ENCODE data around the gene ISCA1. TPM values are rescaled to one million over a fixed set of nuclear protein-coding genes. Genes with fewer than 3 reads are reported as not detected.

ISCA1 gene
- polyA plus RNA-seq, 1 experiment, result 15.6 TPM

DNA sequence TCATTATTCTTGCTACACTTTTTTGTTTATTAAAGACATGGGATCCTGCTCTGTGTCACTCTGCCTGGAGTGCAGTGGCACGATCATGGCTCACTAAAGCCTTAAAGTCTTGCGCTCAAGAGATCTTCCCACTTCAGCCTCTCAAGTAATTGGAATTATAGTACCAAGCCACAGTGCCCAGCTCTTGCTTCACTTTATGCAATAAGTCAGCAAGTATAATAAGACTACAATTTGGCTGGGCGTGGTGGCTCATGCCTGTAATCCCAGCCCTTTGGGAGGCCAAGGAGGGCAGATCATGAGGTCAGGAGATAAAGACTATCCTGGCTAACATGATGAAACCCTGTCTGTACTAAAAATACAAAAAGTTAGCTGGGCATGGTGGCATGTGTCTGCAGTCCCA lies 28.8 kb downstream of the ISCA1 start:
- H3K36me3 ChIP-seq (ENCODE audit: control insufficient read depth, insufficient read depth, low read length), result no peaks in the 10 kb centered on the region
- POLR2A ChIA-PET, result no interaction called here
- no peak overlapping the region for H3K4me3 ChIP-seq (ENCODE audit: low read depth, low read length)
- TF ChIP-seq, protein P1, sequence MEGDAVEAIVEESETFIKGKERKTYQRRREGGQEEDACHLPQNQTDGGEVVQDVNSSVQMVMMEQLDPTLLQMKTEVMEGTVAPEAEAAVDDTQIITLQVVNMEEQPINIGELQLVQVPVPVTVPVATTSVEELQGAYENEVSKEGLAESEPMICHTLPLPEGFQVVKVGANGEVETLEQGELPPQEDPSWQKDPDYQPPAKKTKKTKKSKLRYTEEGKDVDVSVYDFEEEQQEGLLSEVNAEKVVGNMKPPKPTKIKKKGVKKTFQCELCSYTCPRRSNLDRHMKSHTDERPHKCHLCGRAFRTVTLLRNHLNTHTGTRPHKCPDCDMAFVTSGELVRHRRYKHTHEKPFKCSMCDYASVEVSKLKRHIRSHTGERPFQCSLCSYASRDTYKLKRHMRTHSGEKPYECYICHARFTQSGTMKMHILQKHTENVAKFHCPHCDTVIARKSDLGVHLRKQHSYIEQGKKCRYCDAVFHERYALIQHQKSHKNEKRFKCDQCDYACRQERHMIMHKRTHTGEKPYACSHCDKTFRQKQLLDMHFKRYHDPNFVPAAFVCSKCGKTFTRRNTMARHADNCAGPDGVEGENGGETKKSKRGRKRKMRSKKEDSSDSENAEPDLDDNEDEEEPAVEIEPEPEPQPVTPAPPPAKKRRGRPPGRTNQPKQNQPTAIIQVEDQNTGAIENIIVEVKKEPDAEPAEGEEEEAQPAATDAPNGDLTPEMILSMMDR (IDR thresholded peaks at IDR 0.05; ENCODE audit: insufficient read depth, low read depth, low read length), result no peak
- CTCF ChIA-PET, result no interaction called here
- no peak for DNase-seq (ENCODE audit: low read depth)
- H3K27me3 ChIP-seq (ENCODE audit: control insufficient read depth, insufficient read depth, low read length), result no peaks in the 10 kb centered on the region

DNA sequence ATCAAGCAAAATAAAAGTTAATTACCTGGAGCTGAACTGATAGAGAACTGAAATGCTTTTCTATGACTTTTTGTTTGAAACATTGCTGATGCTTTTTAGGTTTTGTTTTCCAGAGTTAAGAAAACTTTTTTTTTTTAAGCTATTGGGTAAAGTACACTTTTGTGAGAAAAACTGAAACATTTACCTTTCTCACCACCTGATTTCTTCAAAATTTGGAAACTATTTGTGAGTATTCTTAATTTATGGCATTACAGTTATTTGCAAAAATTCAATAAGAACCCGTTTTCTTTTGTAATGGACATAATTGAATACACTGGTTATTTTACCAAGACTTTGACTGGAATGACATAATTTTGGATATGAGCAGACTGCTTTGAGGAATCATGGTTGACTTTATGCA lies 29.5 kb downstream of the ISCA1 start:
- Histone ChIP-seq H3K27me3 (ENCODE audit: control insufficient read depth, insufficient read depth, low read length) (no peaks in the 10 kb centered on the region), H3K4me3 (ENCODE audit: low read depth, low read length) (no peak overlapping the region), H3K36me3 (ENCODE audit: control insufficient read depth, insufficient read depth, low read length) (no peaks in the 10 kb centered on the region)
- POLR2A ChIA-PET, result no interaction called here
- CTCF ChIA-PET, result interaction anchor here (0.7 kb wide), 1 partner anchor 14 kb away, joined by 3 read pairs; no protein-coding TSS in a partner anchor
- DNase-seq (ENCODE audit: low read depth), result no peak
- TF ChIP-seq, protein P1 (IDR thresholded peaks at IDR 0.05; ENCODE audit: insufficient read depth, low read depth, low read length), result no peak

DNA sequence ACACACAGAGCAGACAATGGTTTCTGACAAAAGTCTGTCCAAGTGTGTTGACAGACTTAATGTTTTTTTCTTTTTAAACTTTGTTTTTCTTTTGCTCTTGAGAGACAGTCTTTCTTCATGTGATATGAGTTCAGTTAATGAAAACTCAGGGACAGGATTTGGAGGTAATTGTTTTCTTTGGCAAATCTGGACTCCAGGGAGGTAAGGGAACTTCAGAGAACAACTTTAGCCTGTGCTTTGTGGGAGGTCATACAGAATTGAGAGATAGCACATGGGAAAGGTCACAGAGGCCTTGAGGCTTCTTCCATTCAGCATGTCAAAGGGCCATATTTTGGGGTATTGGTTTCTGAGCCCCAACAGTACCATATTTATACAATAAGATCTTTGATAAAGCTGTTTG lies 32.2 kb downstream of the ISCA1 start:
- ChIA-PET CTCF (interaction anchor here (1.3 kb wide), 1 partner anchor 12 kb away, joined by 3 read pairs; no protein-coding TSS in a partner anchor), POLR2A (no interaction called here)

DNA sequence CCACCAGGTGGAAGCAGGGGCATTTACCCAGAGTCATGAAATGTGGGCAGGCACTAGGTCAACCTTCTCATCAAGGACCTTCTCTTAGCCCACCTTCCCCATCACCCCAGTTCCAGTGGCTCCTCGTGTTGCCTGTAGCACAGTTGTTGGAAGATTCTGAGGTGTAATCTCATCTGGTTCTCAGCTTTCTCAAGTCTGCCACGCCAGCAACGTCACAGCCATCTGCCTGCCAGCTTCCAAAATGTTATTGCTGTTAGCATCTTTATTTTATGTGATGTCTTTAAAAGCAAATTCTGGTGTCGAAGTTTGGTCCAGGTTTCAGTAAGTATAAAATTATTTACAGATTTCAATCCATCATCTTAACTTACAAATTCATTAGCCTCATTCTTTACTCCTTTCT lies 33.6 kb downstream of the ISCA1 start:
- H3K36me3 ChIP-seq (ENCODE audit: control insufficient read depth, insufficient read depth, low read length), result no peaks in the 10 kb centered on the region
- POLR2A ChIA-PET, result no interaction called here
- H3K27me3 ChIP-seq (ENCODE audit: control insufficient read depth, insufficient read depth, low read length), result no peaks in the 10 kb centered on the region
- CTCF ChIA-PET, result interaction anchor here (1.0 kb wide), 1 partner anchor 11 kb away, joined by 3 read pairs; the partner anchor contains the start of gene C9orf153
- DNase-seq (ENCODE audit: low read depth), result no peak
- no peak overlapping the region for H3K4me3 ChIP-seq (ENCODE audit: low read depth, low read length)
- TF ChIP-seq, protein P1 (IDR thresholded peaks at IDR 0.05; ENCODE audit: insufficient read depth, low read depth, low read length), result no peak

More for the DNA sequence above, 32.2 kb downstream of the ISCA1 start:
- no peaks in the 10 kb centered on the region for H3K27me3 ChIP-seq (ENCODE audit: control insufficient read depth, insufficient read depth, low read length)
- DNase-seq (ENCODE audit: low read depth), result no peak
- H3K36me3 ChIP-seq (ENCODE audit: control insufficient read depth, insufficient read depth, low read length), result no peaks in the 10 kb centered on the region
- TF ChIP-seq, protein P1 (IDR thresholded peaks at IDR 0.05; ENCODE audit: insufficient read depth, low read depth, low read length), result no peak
- H3K4me3 ChIP-seq (ENCODE audit: low read depth, low read length), result no peak overlapping the region

DNA sequence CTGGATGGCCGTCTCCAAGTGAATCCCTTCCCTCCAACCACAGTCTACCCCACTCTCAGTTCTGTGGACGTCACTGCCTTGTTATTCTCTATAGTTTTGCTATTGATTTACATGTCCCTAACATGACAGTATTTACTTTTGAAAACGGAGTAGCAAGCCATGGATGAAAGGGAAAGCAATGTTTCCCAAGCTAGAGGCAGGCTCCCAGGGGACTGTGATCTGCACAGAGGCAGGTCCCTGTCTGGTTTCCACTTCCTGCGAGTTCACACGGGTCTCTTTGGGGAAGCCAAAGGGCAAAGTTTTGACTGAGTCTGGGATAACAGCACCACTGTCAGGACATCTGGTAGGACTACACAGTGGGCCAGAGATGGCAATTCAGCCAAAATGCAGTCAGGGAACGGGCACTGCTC lies 35.6 kb downstream of the ISCA1 start:
- DNase-seq (ENCODE audit: low read depth), result no peak
- POLR2A ChIA-PET, result no interaction called here
- CTCF ChIA-PET, result no interaction called here

More for the DNA sequence above, 35.6 kb downstream of the ISCA1 start:
- Histone ChIP-seq H3K27me3 (ENCODE audit: control insufficient read depth, insufficient read depth, low read length) (no peaks in the 10 kb centered on the region), H3K4me3 (ENCODE audit: low read depth, low read length) (no peak overlapping the region), H3K36me3 (ENCODE audit: control insufficient read depth, insufficient read depth, low read length) (no peaks in the 10 kb centered on the region)
- TF ChIP-seq, protein P1 (IDR thresholded peaks at IDR 0.05; ENCODE audit: insufficient read depth, low read depth, low read length), result no peak
